Upper lobe of left lung (tissue), 4 donors: ENCODE measurements around the gene ODAD2.

ENCODE experiments used
- CTCF ChIP-seq, 6 experiments: fragments of 450-650 bp in 4 of 6; fragments of 200-600 bp in 2 of 6; sonication (generic) in 2 of 6; IDR thresholded peaks; one replicate each; pipeline ENCODE4 v1.5.1; 2016 to 2019; ENCODE audit warnings: antibody characterized with exemption in 6 of 6
- POLR2A ChIP-seq, 4 donors: fragments of 450-650 bp; IDR thresholded peaks; one replicate each; pipeline ENCODE4 v1.5.1; 2016 to 2017; ENCODE audit warnings: antibody characterized with exemption in 4 of 4, mild to moderate bottlenecking in 2 of 4
- POLR2AphosphoS5 ChIP-seq, 2 donors: sonication (generic); formaldehyde crosslinking; IDR thresholded peaks; one replicate each; pipeline ENCODE4 v1.5.1; 2017; ENCODE audit warnings: antibody characterized with exemption in 2 of 2

- TF ChIP-seq POLR2AphosphoS5 (IDR thresholded peaks at IDR 0.05), result no peak
- no peak for TF ChIP-seq CTCF (IDR thresholded peaks at IDR 0.05)
- TF ChIP-seq POLR2A (IDR thresholded peaks at IDR 0.05), result no peak
Measured at GRCh38 chr10:28010821-28011220, 11.9 kb upstream of the ODAD2 start.
